Measurements from ENCODE around the gene IL3RA. TPM values are rescaled to one million over a fixed set of nuclear protein-coding genes. Genes with fewer than 3 reads are reported as not detected.

The IL3RA gene
- polyA plus RNA-seq, 1 of the 3 experiments (the other 2 are of a cell fraction), result not detected

DNA sequence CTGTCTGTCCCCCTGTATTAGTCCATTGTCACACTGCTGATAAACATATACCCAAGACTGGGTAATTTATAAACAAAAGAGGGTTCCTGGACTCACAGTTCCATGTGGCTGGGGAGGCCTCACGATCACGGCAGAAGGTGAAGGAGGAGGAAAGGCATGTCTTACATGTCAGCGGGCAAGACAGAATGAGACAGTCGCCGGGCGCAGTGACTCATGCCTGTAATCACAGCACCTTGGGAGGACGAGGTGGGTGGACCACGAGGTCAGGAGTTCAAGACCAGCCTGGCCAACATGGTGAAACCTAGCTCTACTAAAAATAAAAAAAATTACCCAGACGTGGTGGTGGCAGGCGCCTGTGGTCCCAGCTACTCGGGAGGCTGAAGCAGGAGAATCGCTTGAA lies 24.7 kb downstream of the IL3RA start:
- ChIA-PET POLR2A (no interaction called here), CTCF (no interaction called here)
- Histone ChIP-seq H2AFZ (ENCODE audit: low read depth) (no peak overlapping the region), H3K4me2 (no peak overlapping the region), H3K79me2 (ENCODE audit: insufficient read depth) (no peaks in the 10 kb centered on the region), H3K27ac (ENCODE audit: low read depth in 2 of 2, low read length in 1 of 2) (no peak overlapping the region), H3K27me3 (ENCODE audit: insufficient read depth) (peaks cover 7% of the 10 kb centered on the region; the same call in 1 of the 2 replicates), H3K9me2 (no peaks in the 10 kb centered on the region), H3K4me1 (ENCODE audit: control insufficient read depth in 1 of 2, insufficient read depth in 2 of 2, low read depth in 1 of 2, low read length in 1 of 2) (no peaks in the 10 kb centered on the region), H4K20me1 (ENCODE audit: insufficient read depth) (no peaks in the 10 kb centered on the region), H3K36me3 (replicated peaks in 1 of 2; ENCODE audit: control insufficient read depth in 1 of 2, insufficient read depth in 2 of 2, low read length in 1 of 2) (no peaks in the 10 kb centered on the region), H3K9ac (no peak overlapping the region), H3K4me3 (ENCODE audit: low read depth in 2 of 2, low read length in 1 of 2) (no peak overlapping the region), H3F3A (replicated peaks; ENCODE audit: insufficient read depth) (no peaks in the 10 kb centered on the region), H3K9me3 (no peaks in the 10 kb centered on the region)
- TF ChIP-seq RXRA (IDR thresholded peaks at IDR 0.05; ENCODE audit: borderline replicate concordance, low read depth) (no peak), GABPA (IDR thresholded peaks at IDR 0.05; ENCODE audit: low read depth) (no peak), SIN3A (IDR thresholded peaks at IDR 0.05; ENCODE audit: borderline replicate concordance, low read depth, low read length) (no peak), JUND (IDR thresholded peaks at IDR 0.05) (no peak)
- no peak for DNase-seq
- 41% methylated on average over 12 of the region's 12 CpGs for WGBS (ENCODE audit: low lambda C conversion rate)

DNA sequence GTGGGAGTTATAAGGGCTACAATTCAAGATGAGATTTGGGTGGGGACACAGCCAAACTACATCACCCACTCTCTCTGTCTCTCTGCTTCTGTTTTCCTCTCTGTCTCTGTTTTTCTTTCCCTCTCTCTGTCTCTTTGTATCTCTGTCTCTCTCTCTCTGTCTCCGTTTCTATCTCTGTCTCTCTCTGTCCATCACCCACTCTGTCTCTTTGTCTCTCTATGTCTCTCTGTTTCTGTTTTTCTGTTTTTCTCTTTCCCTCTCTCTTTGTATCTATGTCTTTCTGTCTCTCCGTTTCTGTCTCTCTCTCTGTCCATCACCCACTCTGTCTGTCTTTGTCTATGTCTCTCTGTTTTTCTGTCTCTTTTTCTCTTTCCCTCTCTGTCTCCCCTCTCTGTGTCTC lies 25.3 kb downstream of the IL3RA start:
- H3K27ac ChIP-seq (ENCODE audit: low read depth in 2 of 2, low read length in 1 of 2), result no peak overlapping the region
- H3K79me2 ChIP-seq (ENCODE audit: insufficient read depth), result no peaks in the 10 kb centered on the region
- TF ChIP-seq CHD2 (IDR thresholded peaks at IDR 0.05; ENCODE audit: low read length, partially characterized antibody) (no peak), FOXM1 (IDR thresholded peaks at IDR 0.05; ENCODE audit: low read depth) (no peak), FOSL2 (IDR thresholded peaks at IDR 0.05; ENCODE audit: borderline replicate concordance, low read depth) (no peak), RFX5 (IDR thresholded peaks at IDR 0.05; ENCODE audit: low read length) (no peak), TEAD4 (IDR thresholded peaks at IDR 0.05; ENCODE audit: borderline replicate concordance, insufficient read depth) (no peak), RCOR1 (IDR thresholded peaks at IDR 0.05; ENCODE audit: low read length) (no peak), CTCF (IDR thresholded peaks at IDR 0.05) (no peak), EP300 (IDR thresholded peaks at IDR 0.05; ENCODE audit: borderline replicate concordance in 1 of 2, low read depth in 1 of 2, low read length in 1 of 2) (no peak), JUND (IDR thresholded peaks at IDR 0.05) (no peak), TAF1 (IDR thresholded peaks at IDR 0.05; ENCODE audit: borderline replicate concordance, low read depth, low read length) (no peak)
- TF ChIP-seq, protein P1, sequence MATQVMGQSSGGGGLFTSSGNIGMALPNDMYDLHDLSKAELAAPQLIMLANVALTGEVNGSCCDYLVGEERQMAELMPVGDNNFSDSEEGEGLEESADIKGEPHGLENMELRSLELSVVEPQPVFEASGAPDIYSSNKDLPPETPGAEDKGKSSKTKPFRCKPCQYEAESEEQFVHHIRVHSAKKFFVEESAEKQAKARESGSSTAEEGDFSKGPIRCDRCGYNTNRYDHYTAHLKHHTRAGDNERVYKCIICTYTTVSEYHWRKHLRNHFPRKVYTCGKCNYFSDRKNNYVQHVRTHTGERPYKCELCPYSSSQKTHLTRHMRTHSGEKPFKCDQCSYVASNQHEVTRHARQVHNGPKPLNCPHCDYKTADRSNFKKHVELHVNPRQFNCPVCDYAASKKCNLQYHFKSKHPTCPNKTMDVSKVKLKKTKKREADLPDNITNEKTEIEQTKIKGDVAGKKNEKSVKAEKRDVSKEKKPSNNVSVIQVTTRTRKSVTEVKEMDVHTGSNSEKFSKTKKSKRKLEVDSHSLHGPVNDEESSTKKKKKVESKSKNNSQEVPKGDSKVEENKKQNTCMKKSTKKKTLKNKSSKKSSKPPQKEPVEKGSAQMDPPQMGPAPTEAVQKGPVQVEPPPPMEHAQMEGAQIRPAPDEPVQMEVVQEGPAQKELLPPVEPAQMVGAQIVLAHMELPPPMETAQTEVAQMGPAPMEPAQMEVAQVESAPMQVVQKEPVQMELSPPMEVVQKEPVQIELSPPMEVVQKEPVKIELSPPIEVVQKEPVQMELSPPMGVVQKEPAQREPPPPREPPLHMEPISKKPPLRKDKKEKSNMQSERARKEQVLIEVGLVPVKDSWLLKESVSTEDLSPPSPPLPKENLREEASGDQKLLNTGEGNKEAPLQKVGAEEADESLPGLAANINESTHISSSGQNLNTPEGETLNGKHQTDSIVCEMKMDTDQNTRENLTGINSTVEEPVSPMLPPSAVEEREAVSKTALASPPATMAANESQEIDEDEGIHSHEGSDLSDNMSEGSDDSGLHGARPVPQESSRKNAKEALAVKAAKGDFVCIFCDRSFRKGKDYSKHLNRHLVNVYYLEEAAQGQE (IDR thresholded peaks at IDR 0.05; ENCODE audit: low read depth, low read length), result no peak
- TF ChIP-seq, protein P2, sequence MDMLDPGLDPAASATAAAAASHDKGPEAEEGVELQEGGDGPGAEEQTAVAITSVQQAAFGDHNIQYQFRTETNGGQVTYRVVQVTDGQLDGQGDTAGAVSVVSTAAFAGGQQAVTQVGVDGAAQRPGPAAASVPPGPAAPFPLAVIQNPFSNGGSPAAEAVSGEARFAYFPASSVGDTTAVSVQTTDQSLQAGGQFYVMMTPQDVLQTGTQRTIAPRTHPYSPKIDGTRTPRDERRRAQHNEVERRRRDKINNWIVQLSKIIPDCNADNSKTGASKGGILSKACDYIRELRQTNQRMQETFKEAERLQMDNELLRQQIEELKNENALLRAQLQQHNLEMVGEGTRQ (IDR thresholded peaks at IDR 0.05; ENCODE audit: borderline replicate concordance, low read depth, low read length), result no peak
- TF ChIP-seq, protein P3, sequence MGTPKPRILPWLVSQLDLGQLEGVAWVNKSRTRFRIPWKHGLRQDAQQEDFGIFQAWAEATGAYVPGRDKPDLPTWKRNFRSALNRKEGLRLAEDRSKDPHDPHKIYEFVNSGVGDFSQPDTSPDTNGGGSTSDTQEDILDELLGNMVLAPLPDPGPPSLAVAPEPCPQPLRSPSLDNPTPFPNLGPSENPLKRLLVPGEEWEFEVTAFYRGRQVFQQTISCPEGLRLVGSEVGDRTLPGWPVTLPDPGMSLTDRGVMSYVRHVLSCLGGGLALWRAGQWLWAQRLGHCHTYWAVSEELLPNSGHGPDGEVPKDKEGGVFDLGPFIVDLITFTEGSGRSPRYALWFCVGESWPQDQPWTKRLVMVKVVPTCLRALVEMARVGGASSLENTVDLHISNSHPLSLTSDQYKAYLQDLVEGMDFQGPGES (IDR thresholded peaks at IDR 0.05; ENCODE audit: low read depth, low read length), result no peak
- TF ChIP-seq, protein P4, sequence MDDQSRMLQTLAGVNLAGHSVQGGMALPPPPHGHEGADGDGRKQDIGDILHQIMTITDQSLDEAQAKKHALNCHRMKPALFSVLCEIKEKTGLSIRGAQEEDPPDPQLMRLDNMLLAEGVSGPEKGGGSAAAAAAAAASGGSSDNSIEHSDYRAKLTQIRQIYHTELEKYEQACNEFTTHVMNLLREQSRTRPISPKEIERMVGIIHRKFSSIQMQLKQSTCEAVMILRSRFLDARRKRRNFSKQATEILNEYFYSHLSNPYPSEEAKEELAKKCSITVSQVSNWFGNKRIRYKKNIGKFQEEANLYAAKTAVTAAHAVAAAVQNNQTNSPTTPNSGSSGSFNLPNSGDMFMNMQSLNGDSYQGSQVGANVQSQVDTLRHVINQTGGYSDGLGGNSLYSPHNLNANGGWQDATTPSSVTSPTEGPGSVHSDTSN (IDR thresholded peaks at IDR 0.05), result no peak
- no peaks in the 10 kb centered on the region for H4K20me1 ChIP-seq (ENCODE audit: insufficient read depth)
- no peaks in the 10 kb centered on the region for H3K9me2 ChIP-seq
- no peak overlapping the region for H3K4me2 ChIP-seq
- H3K4me3 ChIP-seq (ENCODE audit: low read depth in 2 of 2, low read length in 1 of 2), result no peak overlapping the region
- DNase-seq, result no peak
- H3K9me3 ChIP-seq, result no peaks in the 10 kb centered on the region
- H3K4me1 ChIP-seq (ENCODE audit: control insufficient read depth in 1 of 2, insufficient read depth in 2 of 2, low read depth in 1 of 2, low read length in 1 of 2), result no peaks in the 10 kb centered on the region
- no peak overlapping the region for H3K9ac ChIP-seq
- H3F3A ChIP-seq (replicated peaks; ENCODE audit: insufficient read depth), result no peaks in the 10 kb centered on the region
- no peaks in the 10 kb centered on the region for H3K36me3 ChIP-seq (replicated peaks in 1 of 2; ENCODE audit: control insufficient read depth in 1 of 2, insufficient read depth in 2 of 2, low read length in 1 of 2)
- peaks cover 7% of the 10 kb centered on the region; the same call in 1 of the 2 replicates for H3K27me3 ChIP-seq (ENCODE audit: insufficient read depth)
- H2AFZ ChIP-seq (ENCODE audit: low read depth), result no peak overlapping the region
- 31% methylated on average over 2 of the region's 2 CpGs for WGBS (ENCODE audit: low lambda C conversion rate)
- POLR2A ChIA-PET, result no interaction called here
- CTCF ChIA-PET, result no interaction called here

All from SK-N-SH (cell line).